CD14-positive monocyte (primary cell): Measurements from ENCODE around the gene ZFHX3. TPM values are rescaled to one million over a fixed set of nuclear protein-coding genes. Genes with fewer than 3 reads are reported as not detected.

ENCODE experiments used
- DNase-seq, 3 donors: peaks; one replicate each; pipeline ENCODE4 v3.0.0-alpha.2; 2011 to 2022
- H2AFZ ChIP-seq: 2 replicates; pipeline ENCODE4 v1.6.0; 2012; ENCODE audit warnings: mild to moderate bottlenecking, low read depth, low read length, inconsistent platforms; ENCODE audit not compliant: insufficient read depth, poor library complexity, severe bottlenecking
- H3K27ac ChIP-seq, 2 donors: 1 replicate in 1 of 2; 2 replicates in 1 of 2; pipeline ENCODE4 v1.5.1; 2012 to 2013; ENCODE audit warnings: low read length in 2 of 2, control low read depth in 1 of 2, inconsistent platforms in 1 of 2, low read depth in 1 of 2, mild to moderate bottlenecking in 1 of 2
- H3K27me3 ChIP-seq, 2 donors: one replicate each; pipeline versions ENCODE4 v1.6.0 to v1.6.1; 2011 to 2013; ENCODE audit warnings: low read length in 2 of 2; ENCODE audit not compliant: control insufficient read depth in 2 of 2, insufficient read depth in 2 of 2
- H3K36me3 ChIP-seq, 2 donors: replicated peaks in 1 of 2; 1 replicate in 1 of 2; 2 replicates in 1 of 2; pipeline versions ENCODE4 v1.5.1 to v1.6.1; 2012 to 2013; ENCODE audit warnings: low read length in 2 of 2, control low read depth in 1 of 2, inconsistent platforms in 1 of 2, mild to moderate bottlenecking in 1 of 2; ENCODE audit not compliant: insufficient read depth in 2 of 2, control insufficient read depth in 1 of 2
- H3K4me1 ChIP-seq, 2 donors: 1 replicate in 1 of 2; 2 replicates in 1 of 2; pipeline versions ENCODE4 v1.5.1 to v1.6.1; 2012 to 2013; ENCODE audit warnings: low read length in 2 of 2, control low read depth in 1 of 2, inconsistent platforms in 1 of 2, mild to moderate bottlenecking in 1 of 2, moderate library complexity in 1 of 2; ENCODE audit not compliant: insufficient read depth in 2 of 2, control insufficient read depth in 1 of 2
- H3K4me2 ChIP-seq: replicated peaks from 2 replicates; pipeline ENCODE3; 2012; ENCODE audit warnings: low read length, moderate library complexity, mild to moderate bottlenecking; ENCODE audit not compliant: poor library complexity, severe bottlenecking; ENCODE audit errors: extremely low read depth
- H3K4me3 ChIP-seq, 3 experiments: fragments of 200-600 bp in 1 of 3; sonication (generic) in 1 of 3; replicated peaks in 1 of 3; 1 replicate in 2 of 3; 2 replicates in 1 of 3; pipeline ENCODE4 v1.5.1; 2011 to 2013; ENCODE audit warnings: low read length in 3 of 3, mild to moderate bottlenecking in 3 of 3, control low read depth in 2 of 3, low read depth in 2 of 3, inconsistent platforms in 1 of 3, moderate library complexity in 1 of 3
- H3K79me2 ChIP-seq: 2 replicates; pipeline ENCODE4 v1.6.0; 2012; ENCODE audit warnings: mild to moderate bottlenecking, control low read depth, inconsistent platforms, low read length, moderate library complexity; ENCODE audit not compliant: insufficient read depth
- H3K9ac ChIP-seq: 2 replicates; pipeline ENCODE4 v1.6.0; 2017; ENCODE audit warnings: low read length, mild to moderate bottlenecking; ENCODE audit not compliant: insufficient read depth, poor library complexity, severe bottlenecking
- H3K9me3 ChIP-seq, 2 donors: replicated peaks in 1 of 2; 1 replicate in 1 of 2; 2 replicates in 1 of 2; pipeline versions ENCODE4 v1.5.1 to v1.6.1; 2012 to 2013; ENCODE audit warnings: low read length in 2 of 2, control low read depth in 1 of 2; ENCODE audit not compliant: control insufficient read depth in 1 of 2, insufficient read depth in 1 of 2
- H4K20me1 ChIP-seq: 2 replicates; pipeline ENCODE4 v1.6.0; 2012; ENCODE audit warnings: mild to moderate bottlenecking, low read length, control low read depth, moderate library complexity; ENCODE audit not compliant: insufficient read depth
- H3K27ac Mint-ChIP-seq, 7 donors: one replicate each; pipeline ENCODE4 v1.8.0; 2020; ENCODE audit warnings: mild to moderate bottlenecking in 7 of 7, mixed read lengths in 7 of 7, moderate library complexity in 6 of 7, inconsistent platforms in 2 of 7
- H3K27me3 Mint-ChIP-seq, 3 donors: one replicate each; pipeline ENCODE4 v1.8.0; 2021 to 2022; ENCODE audit warnings: low read depth in 3 of 3, mild to moderate bottlenecking in 3 of 3, mixed read lengths in 3 of 3, moderate library complexity in 3 of 3, inconsistent platforms in 1 of 3
- H3K36me3 Mint-ChIP-seq, 2 donors: one replicate each; pipeline ENCODE4 v1.8.0; 2020; ENCODE audit warnings: mixed read lengths in 2 of 2, inconsistent platforms in 1 of 2, mild to moderate bottlenecking in 1 of 2
- H3K4me1 Mint-ChIP-seq: one replicate; pipeline ENCODE4 v1.8.0; 2020; ENCODE audit warnings: mild to moderate bottlenecking, mixed read lengths
- H3K4me3 Mint-ChIP-seq, 2 donors: one replicate each; pipeline ENCODE4 v1.8.0; 2020; ENCODE audit warnings: mild to moderate bottlenecking in 2 of 2, mixed read lengths in 2 of 2, moderate library complexity in 1 of 2
- H3K9me3 Mint-ChIP-seq, 7 donors: one replicate each; pipeline ENCODE4 v1.8.0; 2020 to 2022; ENCODE audit warnings: mixed read lengths in 7 of 7, mild to moderate bottlenecking in 6 of 7, moderate library complexity in 6 of 7, inconsistent platforms in 2 of 7
- CTCF ChIP-seq: fragments of 200-600 bp; IDR thresholded peaks from one replicate; pipeline ENCODE4 v1.8.0; 2022; ENCODE audit warnings: antibody characterized with exemption, mild to moderate bottlenecking
- WGBS: methylation state at CpG from one replicate; pipeline ENCODE4 v1.1.5; 2013; ENCODE audit warnings: missing lambda C conversion rate; ENCODE audit not compliant: insufficient coverage; 5-methylcytosine and 5-hydroxymethylcytosine counted together
- intact Hi-C, 2 donors: fragments of 100-400 bp; cut with micrococcal nuclease; formaldehyde crosslinking; loops; one replicate each; pipeline versions ENCODE4 v1.15.0 to v1.15.1; 2023
- polyA plus RNA-seq, 3 donors: library from polyadenylated mRNA; depleted of rRNA in 1 of 3; unstranded in 2 of 3; stranded (reverse) in 1 of 3; fragments of 300-500 nt in 2 of 3; fragments of >200 nt in 1 of 3; fragmentation: Illumina TruSeq in 2 of 3; gene quantifications; 1 replicate in 2 of 3; 2 replicates in 1 of 3; pipeline ENCODE4 v1.2.3, GENCODE V29; 2012 to 2021

ZFHX3 gene
- polyA plus RNA-seq, 3 donors, result 0.42 to 4.2 (median 0.43) TPM

GRCh38 chr16:72886346-72886974 is 161.5 kb downstream of the ZFHX3 start:
- Histone ChIP-seq H3K4me3 (no peak overlapping the region), H2AFZ (no peak overlapping the region), H3K27me3 (no peaks in the 10 kb centered on the region), H3K36me3 (peaks cover 29 to 68% of the 10 kb centered on the region in 2 donors), H3K79me2 (no peaks in the 10 kb centered on the region), H4K20me1 (no peaks in the 10 kb centered on the region), H3K9me3 (peaks cover 15 to 18% of the 10 kb centered on the region in 2 donors), H3K4me1 (no peaks in the 10 kb centered on the region), H3K27ac (no peak overlapping the region), H3K4me2 (no peak overlapping the region), H3K9ac (no peak overlapping the region)
- peak overlapping the region in 2 of 7 donors; percentile 58 to 64 for H3K27ac Mint-ChIP-seq
- no peak for TF ChIP-seq CTCF
- H3K4me3 Mint-ChIP-seq, result no peak overlapping the region
- peaks cover 56 to 65% of the 10 kb centered on the region in 2 donors for H3K36me3 Mint-ChIP-seq
- peaks cover 12 to 22% (median 16%) of the 10 kb centered on the region in 7 donors for H3K9me3 Mint-ChIP-seq
- H3K4me1 Mint-ChIP-seq, result no peaks in the 10 kb centered on the region
- 97% methylated on average over 6 of the region's 9 CpGs for WGBS
- H3K27me3 Mint-ChIP-seq, result peaks cover 0 to 3% (median 2%) of the 10 kb centered on the region in 3 donors
- no peak for DNase-seq
- intact Hi-C loops, result no loop called here

DNA sequence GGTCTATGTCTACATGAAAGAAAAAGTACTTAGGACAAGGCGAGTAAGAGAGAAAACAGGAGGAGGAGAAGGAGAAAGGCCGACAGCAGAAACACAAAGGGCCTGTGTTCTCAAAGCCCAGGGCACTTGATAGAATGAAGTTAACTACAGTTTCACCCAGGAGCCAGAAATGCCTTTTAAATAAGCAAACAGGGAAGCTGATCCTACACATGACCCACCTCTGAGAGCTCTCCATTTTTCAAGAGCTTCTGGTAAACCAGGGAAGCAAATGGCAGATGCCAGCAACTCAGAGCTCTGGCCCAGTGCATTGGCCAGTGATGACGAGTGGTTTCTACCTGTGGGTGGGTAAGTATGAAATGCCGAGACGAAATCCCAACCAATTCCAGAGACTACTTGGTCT is 163.4 kb downstream of the ZFHX3 start:
- H3K27ac Mint-ChIP-seq, result peak overlapping the region in 1 of 7 donors; percentile 9
- no peak overlapping the region for H3K4me2 ChIP-seq
- no peaks in the 10 kb centered on the region for H3K4me1 Mint-ChIP-seq
- peaks cover 0 to 1% of the 10 kb centered on the region in 2 donors for H3K9me3 ChIP-seq
- H3K4me3 Mint-ChIP-seq, result no peak overlapping the region
- no peak overlapping the region for H2AFZ ChIP-seq
- no peaks in the 10 kb centered on the region for H3K4me1 ChIP-seq
- no peak overlapping the region for H3K4me3 ChIP-seq
- TF ChIP-seq CTCF, result no peak
- peaks cover 53 to 55% of the 10 kb centered on the region in 2 donors for H3K36me3 Mint-ChIP-seq
- H3K27me3 ChIP-seq, result no peaks in the 10 kb centered on the region
- no peaks in the 10 kb centered on the region for H3K79me2 ChIP-seq
- WGBS, result 100% methylated on average over 1 of the region's 5 CpGs
- intact Hi-C loops, result no loop called here
- H3K9me3 Mint-ChIP-seq, result peaks cover 0 to 4% (median 3%) of the 10 kb centered on the region in 7 donors
- no peak for DNase-seq
- H3K27me3 Mint-ChIP-seq, result peaks cover 0 to 3% (median 2%) of the 10 kb centered on the region in 3 donors
- peaks cover 26 to 62% of the 10 kb centered on the region in 2 donors for H3K36me3 ChIP-seq
- H3K9ac ChIP-seq, result no peak overlapping the region
- no peak overlapping the region for H3K27ac ChIP-seq
- H4K20me1 ChIP-seq, result no peaks in the 10 kb centered on the region
